Measurements from ENCODE around the gene CDK9.

DNA sequence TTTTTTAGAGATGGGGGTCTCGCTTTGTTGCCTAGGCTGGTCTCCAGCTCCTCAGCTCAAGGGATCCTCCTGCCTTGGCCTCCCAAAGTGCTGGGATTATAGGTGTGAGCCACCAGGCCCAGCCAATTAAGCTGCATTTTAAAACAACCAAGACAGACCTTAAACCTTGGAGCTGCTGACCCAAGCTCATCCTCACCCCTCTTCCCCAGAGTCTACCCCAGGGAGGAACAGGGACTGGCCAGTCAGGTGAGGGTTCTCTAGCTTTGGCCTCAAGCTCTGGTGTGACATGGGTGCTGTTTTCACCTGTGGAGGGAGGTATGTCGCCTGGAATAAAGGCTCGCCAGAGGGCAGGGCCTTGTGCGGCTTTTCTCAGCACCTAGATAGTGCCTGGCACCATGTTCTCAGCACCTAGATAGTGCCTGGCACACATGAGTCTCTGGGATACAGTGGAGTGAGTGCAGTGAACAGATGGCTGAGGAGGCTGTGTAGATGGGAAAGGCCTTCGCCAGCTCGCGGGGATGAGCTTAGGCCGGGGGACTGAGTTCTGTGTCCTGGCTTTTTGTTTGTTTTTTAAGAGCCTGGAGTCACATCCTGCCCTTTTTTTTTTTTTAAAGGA, 7.4 kb downstream of the CDK9 start:
- TF ChIP-seq EZH2 (IDR thresholded peaks at IDR 0.05; ENCODE audit: borderline replicate concordance, low read depth, low read length, poor library complexity, severe bottlenecking) = no peak
- TF ChIP-seq, protein P1, sequence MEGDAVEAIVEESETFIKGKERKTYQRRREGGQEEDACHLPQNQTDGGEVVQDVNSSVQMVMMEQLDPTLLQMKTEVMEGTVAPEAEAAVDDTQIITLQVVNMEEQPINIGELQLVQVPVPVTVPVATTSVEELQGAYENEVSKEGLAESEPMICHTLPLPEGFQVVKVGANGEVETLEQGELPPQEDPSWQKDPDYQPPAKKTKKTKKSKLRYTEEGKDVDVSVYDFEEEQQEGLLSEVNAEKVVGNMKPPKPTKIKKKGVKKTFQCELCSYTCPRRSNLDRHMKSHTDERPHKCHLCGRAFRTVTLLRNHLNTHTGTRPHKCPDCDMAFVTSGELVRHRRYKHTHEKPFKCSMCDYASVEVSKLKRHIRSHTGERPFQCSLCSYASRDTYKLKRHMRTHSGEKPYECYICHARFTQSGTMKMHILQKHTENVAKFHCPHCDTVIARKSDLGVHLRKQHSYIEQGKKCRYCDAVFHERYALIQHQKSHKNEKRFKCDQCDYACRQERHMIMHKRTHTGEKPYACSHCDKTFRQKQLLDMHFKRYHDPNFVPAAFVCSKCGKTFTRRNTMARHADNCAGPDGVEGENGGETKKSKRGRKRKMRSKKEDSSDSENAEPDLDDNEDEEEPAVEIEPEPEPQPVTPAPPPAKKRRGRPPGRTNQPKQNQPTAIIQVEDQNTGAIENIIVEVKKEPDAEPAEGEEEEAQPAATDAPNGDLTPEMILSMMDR (conservative IDR thresholded peaks at IDR 0.05; ENCODE audit: low read depth, low read length) = no peak
